Right renal pelvis (tissue), 4 donors: ENCODE measurements around the gene AADACL2. TPM values are rescaled to one million over a fixed set of nuclear protein-coding genes. Genes with fewer than 3 reads are reported as not detected.
"Not testable (repeated sequence)": the region's sequence is repeated elsewhere in the genome, so short reads cannot be mapped to it uniquely, and the experiment has no call there.

ENCODE experiments used
- DNase-seq, 4 donors: peaks; one replicate each; pipeline ENCODE4 v3.0.0-alpha.2; 2013; ENCODE audit warnings: low read depth in 4 of 4, low spot score in 3 of 4, missing footprints in 1 of 4
- polyA plus RNA-seq, 4 donors: library from polyadenylated mRNA; unstranded; fragments of 120-200 nt; gene quantifications; one replicate each; pipeline ENCODE4 v1.2.1, GENCODE V29; 2013; ENCODE audit not compliant: insufficient read length in 4 of 4

The AADACL2 gene
- polyA plus RNA-seq, 4 donors: not detected

GRCh38 chr3:151764699-151765098, 31.0 kb downstream of the AADACL2 start:
- DNase-seq: not testable (repeated sequence)

- no peak for DNase-seq
Observed at GRCh38 chr3:151765685-151766084, 32.0 kb downstream of the AADACL2 start.

GRCh38 chr3:151766454-151766853, 32.7 kb downstream of the AADACL2 start:
- no peak for DNase-seq

- DNase-seq: no peak
Observed at GRCh38 chr3:151768393-151768930, 34.7 kb downstream of the AADACL2 start.

- no peak for DNase-seq
Observed at GRCh38 chr3:151769175-151769574, 35.4 kb downstream of the AADACL2 start.

GRCh38 chr3:151770956-151771355, 37.2 kb downstream of the AADACL2 start:
- DNase-seq: no peak

GRCh38 chr3:151772825-151773480, 39.2 kb downstream of the AADACL2 start:
- DNase-seq: no peak

- no peak for DNase-seq
Observed at GRCh38 chr3:151774235-151774634, 40.5 kb downstream of the AADACL2 start.

GRCh38 chr3:151774910-151775309, 41.2 kb downstream of the AADACL2 start:
- DNase-seq: no peak

GRCh38 chr3:151775314-151776258, 41.9 kb downstream of the AADACL2 start:
- DNase-seq: no peak

GRCh38 chr3:151776259-151776740, 42.6 kb downstream of the AADACL2 start:
- no peak for DNase-seq

GRCh38 chr3:151777880-151778279, 44.2 kb downstream of the AADACL2 start:
- DNase-seq: no peak

- DNase-seq: no peak
Observed at GRCh38 chr3:151787626-151788025, 53.9 kb downstream of the AADACL2 start.

- DNase-seq: no peak
Observed at GRCh38 chr3:151788401-151788800, 54.7 kb downstream of the AADACL2 start.

- no peak for DNase-seq
Observed at GRCh38 chr3:151789853-151790463, 56.2 kb downstream of the AADACL2 start.

- DNase-seq: not testable (repeated sequence)
Observed at GRCh38 chr3:151790763-151791162, 57.0 kb downstream of the AADACL2 start.

GRCh38 chr3:151792411-151792810, 58.7 kb downstream of the AADACL2 start:
- DNase-seq: no peak

- DNase-seq: no peak
Observed at GRCh38 chr3:151793636-151794035, 59.9 kb downstream of the AADACL2 start.

- no peak for DNase-seq
Observed at GRCh38 chr3:151794080-151794479, 60.4 kb downstream of the AADACL2 start.

GRCh38 chr3:151795276-151795675, 61.5 kb downstream of the AADACL2 start:
- no peak for DNase-seq

GRCh38 chr3:151796105-151796680, 62.5 kb downstream of the AADACL2 start:
- no peak for DNase-seq
